T-helper 17 cell (primary cell): ENCODE measurements around the gene HMGCR. TPM values are rescaled to one million over a fixed set of nuclear protein-coding genes. Genes with fewer than 3 reads are reported as not detected.
A peak's percentile ranks its signal among the peaks of the same experiment; 100 is the strongest.

Source experiments
- ATAC-seq: fragments of 150-1000 bp; cut with Tn5 transposase; 2 replicates; pipeline ENCODE4 v1.10.0; 2021; ENCODE audit warnings: mild to moderate bottlenecking, moderate library complexity
- DNase-seq, 3 donors: peaks; one replicate each; pipeline versions ENCODE4 v3.0.0 to v3.0.0-alpha.2; 2020 to 2021
- H3K9me3 ChIP-seq: one replicate; pipeline ENCODE4 v1.7.0; 2013; ENCODE audit warnings: low read length, mild to moderate bottlenecking; ENCODE audit not compliant: control insufficient read depth, poor library complexity, severe bottlenecking
- H3K27ac Mint-ChIP-seq: one replicate; pipeline ENCODE4 v1.8.0; 2022; ENCODE audit warnings: mild to moderate bottlenecking, moderate library complexity, mixed read lengths
- H3K27me3 Mint-ChIP-seq: one replicate; pipeline ENCODE4 v1.8.0; 2022; ENCODE audit warnings: mixed read lengths
- H3K36me3 Mint-ChIP-seq: one replicate; pipeline ENCODE4 v1.8.0; 2022; ENCODE audit warnings: low read depth, mixed read lengths
- H3K4me1 Mint-ChIP-seq: one replicate; pipeline ENCODE4 v1.8.0; 2022; ENCODE audit warnings: mild to moderate bottlenecking, mixed read lengths
- H3K4me3 Mint-ChIP-seq: one replicate; pipeline ENCODE4 v1.8.0; 2022; ENCODE audit warnings: mild to moderate bottlenecking, moderate library complexity, mixed read lengths
- total RNA-seq, 4 donors: library from RNA in 2 of 4; stranded (reverse) in 2 of 4; gene quantifications; one replicate each; pipeline ENCODE4 v1.2.3 and lab custom pipeline; 2022 to 2026

The HMGCR gene
- total RNA-seq, 2 donors from 2014 or later, result 37.9 to 48.0 TPM

GRCh38 chr5:75373862-75374261 lies 36.8 kb downstream of the HMGCR start:
- DNase-seq, result no peak
- Mint-ChIP-seq H3K4me1 (peaks cover 2% of the 10 kb centered on the region), H3K27me3 (no peaks in the 10 kb centered on the region), H3K4me3 (no peak overlapping the region), H3K27ac (no peak overlapping the region), H3K36me3 (peaks cover 7% of the 10 kb centered on the region)
- no peak for ATAC-seq
- H3K9me3 ChIP-seq, result no peaks in the 10 kb centered on the region

- no peak for DNase-seq
- H3K27me3 Mint-ChIP-seq, result no peaks in the 10 kb centered on the region
- no peak for ATAC-seq
- H3K4me3 Mint-ChIP-seq, result peak overlapping the region; percentile 28
- no peak overlapping the region for H3K27ac Mint-ChIP-seq
- H3K36me3 Mint-ChIP-seq, result peaks cover 7% of the 10 kb centered on the region
- no peaks in the 10 kb centered on the region for H3K9me3 ChIP-seq
- H3K4me1 Mint-ChIP-seq, result peaks cover 2% of the 10 kb centered on the region
These were observed 37.4 kb downstream of the HMGCR start for GRCh38 chr5:75374394-75374814.

- no peak for ATAC-seq
- H3K9me3 ChIP-seq, result no peaks in the 10 kb centered on the region
- peaks cover 2% of the 10 kb centered on the region for H3K4me1 Mint-ChIP-seq
- no peak overlapping the region for H3K4me3 Mint-ChIP-seq
- no peak overlapping the region for H3K27ac Mint-ChIP-seq
- H3K36me3 Mint-ChIP-seq, result peaks cover 7% of the 10 kb centered on the region
- no peak for DNase-seq
- H3K27me3 Mint-ChIP-seq, result no peaks in the 10 kb centered on the region
These were observed 38.4 kb downstream of the HMGCR start for GRCh38 chr5:75375414-75375813.

GRCh38 chr5:75380099-75380498 lies 43.1 kb downstream of the HMGCR start:
- no peak for DNase-seq
- no peak for ATAC-seq
- no peak overlapping the region for H3K4me3 Mint-ChIP-seq
- H3K4me1 Mint-ChIP-seq, result no peaks in the 10 kb centered on the region
- H3K27ac Mint-ChIP-seq, result peak overlapping the region; percentile 29
- H3K36me3 Mint-ChIP-seq, result peaks cover 4% of the 10 kb centered on the region
- no peaks in the 10 kb centered on the region for H3K27me3 Mint-ChIP-seq
- no peaks in the 10 kb centered on the region for H3K9me3 ChIP-seq

- Mint-ChIP-seq H3K36me3 (peaks cover 2% of the 10 kb centered on the region), H3K4me3 (no peak overlapping the region), H3K27me3 (no peaks in the 10 kb centered on the region), H3K4me1 (no peaks in the 10 kb centered on the region), H3K27ac (no peak overlapping the region)
- no peak for ATAC-seq
- H3K9me3 ChIP-seq, result no peaks in the 10 kb centered on the region
- no peak for DNase-seq
These were observed 44.4 kb downstream of the HMGCR start for GRCh38 chr5:75381456-75381855.

- Mint-ChIP-seq H3K4me3 (no peak overlapping the region), H3K4me1 (no peaks in the 10 kb centered on the region), H3K27ac (peak overlapping the region; percentile 37), H3K36me3 (no peaks in the 10 kb centered on the region), H3K27me3 (no peaks in the 10 kb centered on the region)
- DNase-seq (no peak), ATAC-seq (no peak)
- no peaks in the 10 kb centered on the region for H3K9me3 ChIP-seq
These were observed 47.2 kb downstream of the HMGCR start for GRCh38 chr5:75384218-75384617.

GRCh38 chr5:75387806-75388205 lies 50.8 kb downstream of the HMGCR start:
- ATAC-seq (no peak), DNase-seq (no peak)
- Mint-ChIP-seq H3K4me3 (no peak overlapping the region), H3K27ac (no peak overlapping the region), H3K4me1 (peaks cover 3% of the 10 kb centered on the region), H3K36me3 (no peaks in the 10 kb centered on the region), H3K27me3 (no peaks in the 10 kb centered on the region)
- no peaks in the 10 kb centered on the region for H3K9me3 ChIP-seq

GRCh38 chr5:75389430-75389829 lies 52.4 kb downstream of the HMGCR start:
- DNase-seq (no peak), ATAC-seq (no peak)
- no peaks in the 10 kb centered on the region for H3K9me3 ChIP-seq
- no peaks in the 10 kb centered on the region for H3K36me3 Mint-ChIP-seq
- peak overlapping the region; percentile 2 for H3K27ac Mint-ChIP-seq
- no peak overlapping the region for H3K4me3 Mint-ChIP-seq
- H3K4me1 Mint-ChIP-seq, result peaks cover 3% of the 10 kb centered on the region
- H3K27me3 Mint-ChIP-seq, result no peaks in the 10 kb centered on the region

- H3K9me3 ChIP-seq, result no peaks in the 10 kb centered on the region
- Mint-ChIP-seq H3K4me1 (peaks cover 4% of the 10 kb centered on the region), H3K27ac (no peak overlapping the region), H3K36me3 (peaks cover 4% of the 10 kb centered on the region), H3K27me3 (no peaks in the 10 kb centered on the region), H3K4me3 (no peak overlapping the region)
- ATAC-seq (no peak), DNase-seq (no peak)
These were observed 58.3 kb downstream of the HMGCR start for GRCh38 chr5:75395277-75395676.

- no peaks in the 10 kb centered on the region for H3K9me3 ChIP-seq
- Mint-ChIP-seq H3K36me3 (peaks cover 9% of the 10 kb centered on the region), H3K27me3 (no peaks in the 10 kb centered on the region), H3K27ac (no peak overlapping the region), H3K4me3 (no peak overlapping the region), H3K4me1 (peaks cover 2% of the 10 kb centered on the region)
- no peak for DNase-seq
- no peak for ATAC-seq
These were observed 68.3 kb downstream of the HMGCR start for GRCh38 chr5:75405296-75405695.

Other genes starting within 250 kb of the HMGCR start
- gene ANKRD31, start 100.3 kb upstream of the HMGCR start, total RNA-seq, result under 1 TPM; 0.37 to 0.47 TPM
- 10 to 100 TPM; 29.9 to 37.2 TPM for gene CERT1, start 174.4 kb downstream of the HMGCR start, total RNA-seq
- gene POLK, start 174.7 kb downstream of the HMGCR start, total RNA-seq, result 10 to 100 TPM; 18.8 to 23.4 TPM